ENCODE measurements around the gene CCDC74A.
"Not testable (repeated sequence)": the region's sequence is repeated elsewhere in the genome, so short reads cannot be mapped to it uniquely, and the experiment has no call there.

CCDC74A gene

GRCh38 chr2:131503587-131503986 is 24.1 kb upstream of the CCDC74A start:
- DNase-seq = not testable (repeated sequence)

- DNase-seq = not testable (repeated sequence)
Observed at GRCh38 chr2:131504082-131504750, 23.5 kb upstream of the CCDC74A start.

GRCh38 chr2:131509615-131510014 is 18.1 kb upstream of the CCDC74A start:
- DNase-seq = no peak

GRCh38 chr2:131511291-131511968 is 16.3 kb upstream of the CCDC74A start:
- not testable (repeated sequence) for DNase-seq

- DNase-seq = not testable (repeated sequence)
Observed at GRCh38 chr2:131511969-131512870, 15.5 kb upstream of the CCDC74A start.

GRCh38 chr2:131514408-131515166 is 13.1 kb upstream of the CCDC74A start:
- not testable (repeated sequence) for DNase-seq

- not testable (repeated sequence) for DNase-seq
Observed at GRCh38 chr2:131515235-131515634, 12.5 kb upstream of the CCDC74A start.

- no peak for DNase-seq
Observed at GRCh38 chr2:131516011-131516410, 11.7 kb upstream of the CCDC74A start.

GRCh38 chr2:131516621-131517020 is 11.1 kb upstream of the CCDC74A start:
- not testable (repeated sequence) for DNase-seq

GRCh38 chr2:131517106-131517831 is 10.4 kb upstream of the CCDC74A start:
- DNase-seq = no peak

- DNase-seq = not testable (repeated sequence)
Observed at GRCh38 chr2:131517856-131518255, 9.8 kb upstream of the CCDC74A start.

GRCh38 chr2:131518531-131518930 is 9.2 kb upstream of the CCDC74A start:
- DNase-seq = not testable (repeated sequence)

GRCh38 chr2:131519466-131519865 is 8.2 kb upstream of the CCDC74A start:
- DNase-seq = no peak

GRCh38 chr2:131519871-131520470 is 7.7 kb upstream of the CCDC74A start:
- DNase-seq = not testable (repeated sequence)

- DNase-seq = no peak
Observed at GRCh38 chr2:131520526-131520925, 7.2 kb upstream of the CCDC74A start.

GRCh38 chr2:131521524-131521923 is 6.2 kb upstream of the CCDC74A start:
- not testable (repeated sequence) for DNase-seq

GRCh38 chr2:131521961-131522781 is 5.5 kb upstream of the CCDC74A start:
- DNase-seq = no peak

GRCh38 chr2:131525256-131525655 is 2.4 kb upstream of the CCDC74A start:
- not testable (repeated sequence) for DNase-seq

- not testable (repeated sequence) for DNase-seq
Observed at GRCh38 chr2:131528981-131529863, 1.5 kb downstream of the CCDC74A start.
